AG08396 (cell line): ENCODE measurements around the gene PTGDR2.
A peak's percentile ranks its signal among the peaks of the same experiment; 100 is the strongest.

ENCODE experiments used
- DNase-seq: peaks from one replicate; pipeline ENCODE4 v3.0.0; 2012; ENCODE audit warnings: low spot score, mixed read lengths

PTGDR2 gene

GRCh38 chr11:60855726-60856633 lies at the start of gene PTGDR2:
Gene PTGDR2 (minus strand): TSS chr11:60855950. CDS start chr11:60853722, 2,228 bp downstream.
- DNase-seq, result no peak

GRCh38 chr11:60905047-60905446 lies 49.3 kb upstream of the PTGDR2 start:
- no peak for DNase-seq

- no peak for DNase-seq
Observed at GRCh38 chr11:60902625-60903024, 46.9 kb upstream of the PTGDR2 start.

GRCh38 chr11:60900673-60901404 lies 45.1 kb upstream of the PTGDR2 start:
- no peak for DNase-seq

- DNase-seq, result no peak
Observed at GRCh38 chr11:60899977-60900376, 44.2 kb upstream of the PTGDR2 start.

- peak; percentile 76 for DNase-seq
Observed at GRCh38 chr11:60899046-60899936, 43.5 kb upstream of the PTGDR2 start.

GRCh38 chr11:60897496-60897895 lies 41.7 kb upstream of the PTGDR2 start:
- no peak for DNase-seq

- DNase-seq, result no peak
Observed at GRCh38 chr11:60895687-60896086, 39.9 kb upstream of the PTGDR2 start.

- DNase-seq, result no peak
Observed at GRCh38 chr11:60891103-60891741, 35.5 kb upstream of the PTGDR2 start.

GRCh38 chr11:60890696-60891095 lies 34.9 kb upstream of the PTGDR2 start:
- no peak for DNase-seq

GRCh38 chr11:60889869-60890311 lies 34.1 kb upstream of the PTGDR2 start:
- DNase-seq, result no peak

GRCh38 chr11:60887556-60887955 lies 31.8 kb upstream of the PTGDR2 start:
- peak; percentile 58 for DNase-seq

GRCh38 chr11:60880643-60881282 lies 25.0 kb upstream of the PTGDR2 start:
- DNase-seq, result no peak

- no peak for DNase-seq
Observed at GRCh38 chr11:60879971-60880588, 24.3 kb upstream of the PTGDR2 start.

GRCh38 chr11:60879104-60879503 lies 23.4 kb upstream of the PTGDR2 start:
- DNase-seq, result no peak

GRCh38 chr11:60878245-60879101 lies 22.7 kb upstream of the PTGDR2 start:
- DNase-seq, result no peak

GRCh38 chr11:60876168-60876485 lies 20.4 kb upstream of the PTGDR2 start:
- no peak for DNase-seq

- no peak for DNase-seq
Observed at GRCh38 chr11:60875366-60876167, 19.8 kb upstream of the PTGDR2 start.
